Measurements from ENCODE around the gene OMP. TPM values are rescaled to one million over a fixed set of nuclear protein-coding genes. Genes with fewer than 3 reads are reported as not detected.

Gene OMP
- total and polyA plus RNA-seq, 9 donors = 0.55 to 1.8 (median 1.6) TPM; not detected in 4

GRCh38 chr11:77120571-77120970, 17.9 kb downstream of the OMP start:
- Histone ChIP-seq H3K36me3 (no peaks in the 10 kb centered on the region), H3K4me1 (ENCODE audit: insufficient read depth) (no peaks in the 10 kb centered on the region), H3K4me3 (no peak overlapping the region), H3K9me3 (no peaks in the 10 kb centered on the region), H3K27me3 (no peaks in the 10 kb centered on the region), H3K27ac (no peak overlapping the region)
- 87 to 90% (median 90%) methylated on average over 19 of the region's 19 CpGs for WGBS, 3 donors
- no peak for TF ChIP-seq CTCF (IDR thresholded peaks at IDR 0.05)
- intact Hi-C loops (cut with DNase I) = loop anchor here in 2 of 4 donors (10.0 kb wide), 3 partner anchors 354 to 434 kb away; partner anchors contain the start of gene PAK1 (in 1 of the 2)
- DNase-seq = no peak

- TF ChIP-seq POLR2A (IDR thresholded peaks at IDR 0.05) (no peak), EP300 (IDR thresholded peaks at IDR 0.05) (no peak), CTCF (IDR thresholded peaks at IDR 0.05) (no peak)
- WGBS, 3 donors = 85 to 88% (median 88%) methylated on average over 7 to 10 of the region's 10 CpGs
- no peaks in the 10 kb centered on the region for H3K36me3 ChIP-seq
- DNase-seq = no peak
- H3K9me3 ChIP-seq = no peaks in the 10 kb centered on the region
- no peak overlapping the region for H3K27ac ChIP-seq
- no peaks in the 10 kb centered on the region for H3K4me1 ChIP-seq (ENCODE audit: insufficient read depth)
- H3K4me3 ChIP-seq = no peak overlapping the region
- no peaks in the 10 kb centered on the region for H3K27me3 ChIP-seq
- intact Hi-C loops (cut with DNase I) = loop anchor here in 2 of 4 donors (10.0 kb wide), 3 partner anchors 354 to 434 kb away; partner anchors contain the start of gene PAK1 (in 1 of the 2)
Measured at GRCh38 chr11:77121096-77121640, 18.5 kb downstream of the OMP start.

- Histone ChIP-seq H3K4me1 (ENCODE audit: insufficient read depth) (peaks cover 3% of the 10 kb centered on the region), H3K27ac (no peak overlapping the region), H3K36me3 (no peaks in the 10 kb centered on the region), H3K9me3 (no peaks in the 10 kb centered on the region), H3K4me3 (no peak overlapping the region), H3K27me3 (no peaks in the 10 kb centered on the region)
- WGBS, 3 donors = 87 to 93% (median 92%) methylated on average over 8 of the region's 8 CpGs
- DNase-seq = no peak
- intact Hi-C loops (cut with DNase I) = loop anchor here in 2 of 4 donors (10.0 kb wide), 3 partner anchors 353 to 433 kb away; partner anchors contain the start of gene PAK1 (in 1 of the 2)
- no peak for TF ChIP-seq CTCF (IDR thresholded peaks at IDR 0.05)
- TF ChIP-seq EP300 (IDR thresholded peaks at IDR 0.05) = no peak
- no peak for TF ChIP-seq POLR2A (IDR thresholded peaks at IDR 0.05)
Measured at GRCh38 chr11:77121876-77122575, 19.4 kb downstream of the OMP start.

- H3K36me3 ChIP-seq = no peaks in the 10 kb centered on the region
- no peaks in the 10 kb centered on the region for H3K27me3 ChIP-seq
- H3K4me3 ChIP-seq = no peak overlapping the region
- TF ChIP-seq EP300 (IDR thresholded peaks at IDR 0.05) = no peak
- no peak for TF ChIP-seq CTCF (IDR thresholded peaks at IDR 0.05)
- TF ChIP-seq POLR2A (IDR thresholded peaks at IDR 0.05) = no peak
- intact Hi-C loops (cut with DNase I) = loop anchor here in 2 of 4 donors (10.0 kb wide), 3 partner anchors 352 to 432 kb away; partner anchors contain the start of gene PAK1 (in 1 of the 2)
- H3K4me1 ChIP-seq (ENCODE audit: insufficient read depth) = peaks cover 3% of the 10 kb centered on the region
- WGBS, 3 donors = 83 to 92% (median 86%) methylated on average over 7 of the region's 7 CpGs
- H3K27ac ChIP-seq = no peak overlapping the region
- no peaks in the 10 kb centered on the region for H3K9me3 ChIP-seq
- DNase-seq = no peak
Measured at GRCh38 chr11:77122576-77123212, 20.1 kb downstream of the OMP start.
